DND-41 (cell line): ENCODE data around the gene USE1.
"Not testable (repeated sequence)": the region's sequence is repeated elsewhere in the genome, so short reads cannot be mapped to it uniquely, and the experiment has no call there.

Experiments used
- EZH2 ChIP-seq: IDR thresholded peaks from 3 replicates; pipeline ENCODE4 v1.6.1; 2012; ENCODE audit warnings: borderline replicate concordance, low read depth, mild to moderate bottlenecking, moderate library complexity, low read length, inconsistent platforms; ENCODE audit not compliant: severe bottlenecking
- TF ChIP-seq, protein P1 (sequence below): IDR thresholded peaks from 2 replicates; pipeline ENCODE4 v1.5.1; 2012; ENCODE audit warnings: borderline replicate concordance, low read length, moderate library complexity, mild to moderate bottlenecking; ENCODE audit not compliant: poor library complexity, severe bottlenecking; ENCODE audit errors: extremely low read depth

DNA sequence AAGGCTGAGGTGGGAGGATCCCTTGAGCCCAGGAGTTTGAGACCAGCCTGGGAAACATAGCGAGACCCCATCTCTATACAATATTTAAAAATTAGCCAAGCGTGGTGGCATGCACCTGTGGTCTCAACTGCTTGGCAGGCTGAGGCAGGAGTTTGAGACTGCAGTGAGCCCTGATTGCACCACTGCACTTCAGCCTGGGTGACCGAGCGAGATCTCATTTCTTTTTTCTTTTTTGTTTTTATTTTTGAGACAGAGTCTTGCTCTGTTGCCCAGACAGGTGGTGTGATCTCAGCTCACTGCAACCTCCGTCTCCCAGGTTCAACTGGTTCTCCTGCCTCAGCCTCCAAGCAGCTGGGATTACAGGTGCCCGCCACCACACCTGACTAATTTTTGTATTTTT lies 23.4 kb upstream of the USE1 start:
- TF ChIP-seq, protein P1, sequence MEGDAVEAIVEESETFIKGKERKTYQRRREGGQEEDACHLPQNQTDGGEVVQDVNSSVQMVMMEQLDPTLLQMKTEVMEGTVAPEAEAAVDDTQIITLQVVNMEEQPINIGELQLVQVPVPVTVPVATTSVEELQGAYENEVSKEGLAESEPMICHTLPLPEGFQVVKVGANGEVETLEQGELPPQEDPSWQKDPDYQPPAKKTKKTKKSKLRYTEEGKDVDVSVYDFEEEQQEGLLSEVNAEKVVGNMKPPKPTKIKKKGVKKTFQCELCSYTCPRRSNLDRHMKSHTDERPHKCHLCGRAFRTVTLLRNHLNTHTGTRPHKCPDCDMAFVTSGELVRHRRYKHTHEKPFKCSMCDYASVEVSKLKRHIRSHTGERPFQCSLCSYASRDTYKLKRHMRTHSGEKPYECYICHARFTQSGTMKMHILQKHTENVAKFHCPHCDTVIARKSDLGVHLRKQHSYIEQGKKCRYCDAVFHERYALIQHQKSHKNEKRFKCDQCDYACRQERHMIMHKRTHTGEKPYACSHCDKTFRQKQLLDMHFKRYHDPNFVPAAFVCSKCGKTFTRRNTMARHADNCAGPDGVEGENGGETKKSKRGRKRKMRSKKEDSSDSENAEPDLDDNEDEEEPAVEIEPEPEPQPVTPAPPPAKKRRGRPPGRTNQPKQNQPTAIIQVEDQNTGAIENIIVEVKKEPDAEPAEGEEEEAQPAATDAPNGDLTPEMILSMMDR: not testable (repeated sequence)
- TF ChIP-seq EZH2: not testable (repeated sequence)
